Measurements from ENCODE around the gene ZBTB8A.
"Not testable (repeated sequence)": the region's sequence is repeated elsewhere in the genome, so short reads cannot be mapped to it uniquely, and the experiment has no call there.

Gene ZBTB8A

GRCh38 chr1:32539584-32540571 is 651 bp downstream of the ZBTB8A start:
- DNase-seq (ENCODE audit: low spot score), result peak; percentile 70

- DNase-seq (ENCODE audit: low spot score), result no peak
These were observed 1.4 kb downstream of the ZBTB8A start for GRCh38 chr1:32540605-32541004.

DNA sequence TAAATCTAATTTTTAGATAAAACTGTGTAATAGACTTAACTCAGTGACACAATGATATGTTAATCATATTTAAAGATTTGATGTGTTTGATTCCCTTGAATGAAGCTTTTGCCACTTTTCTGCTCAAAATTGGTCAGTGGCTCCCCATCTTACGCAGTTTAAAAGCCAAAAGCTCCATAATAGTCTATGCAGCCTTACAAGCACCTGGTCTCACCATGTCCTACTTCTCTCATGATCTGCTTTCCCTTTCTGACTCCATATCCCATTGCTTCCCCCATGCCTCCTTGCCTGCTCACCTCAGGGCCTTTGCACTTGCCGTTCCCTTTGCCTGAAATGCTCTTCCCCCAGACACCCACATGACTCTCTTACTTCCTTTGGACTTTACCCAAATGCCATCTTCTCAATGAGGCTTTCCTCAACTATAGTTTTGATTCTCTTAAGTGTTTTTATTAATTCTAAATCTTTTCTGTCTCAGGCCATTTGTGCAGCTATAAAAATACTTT is 1.9 kb downstream of the ZBTB8A start:
- DNase-seq (ENCODE audit: low spot score), result no peak

GRCh38 chr1:32546611-32547010 is 7.4 kb downstream of the ZBTB8A start:
- DNase-seq (ENCODE audit: low spot score), result no peak

- no peak for DNase-seq (ENCODE audit: low spot score)
These were observed 10.4 kb downstream of the ZBTB8A start for GRCh38 chr1:32549616-32550015.

DNA sequence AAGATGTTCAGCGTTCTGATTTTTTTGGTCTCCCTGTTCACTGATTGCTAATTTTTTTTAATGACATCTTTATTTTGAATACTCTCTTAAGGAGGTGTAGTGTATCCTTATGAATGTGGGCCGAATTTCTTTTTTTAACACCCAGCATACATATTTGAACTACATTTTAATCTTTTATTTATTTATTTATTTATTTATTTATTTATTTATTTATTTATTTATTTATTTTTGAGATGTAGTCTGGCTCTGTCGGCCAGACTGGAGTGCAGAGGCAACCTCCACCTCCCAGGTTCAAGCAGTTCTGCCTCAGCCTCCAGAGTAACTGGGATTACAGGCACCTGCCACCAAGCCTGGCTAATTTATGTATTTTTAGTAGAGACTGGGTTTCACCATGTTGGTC is 15.1 kb downstream of the ZBTB8A start:
- DNase-seq (ENCODE audit: low spot score), result no peak

GRCh38 chr1:32557035-32557434 is 17.8 kb downstream of the ZBTB8A start:
- not testable (repeated sequence) for DNase-seq (ENCODE audit: low spot score)

DNA sequence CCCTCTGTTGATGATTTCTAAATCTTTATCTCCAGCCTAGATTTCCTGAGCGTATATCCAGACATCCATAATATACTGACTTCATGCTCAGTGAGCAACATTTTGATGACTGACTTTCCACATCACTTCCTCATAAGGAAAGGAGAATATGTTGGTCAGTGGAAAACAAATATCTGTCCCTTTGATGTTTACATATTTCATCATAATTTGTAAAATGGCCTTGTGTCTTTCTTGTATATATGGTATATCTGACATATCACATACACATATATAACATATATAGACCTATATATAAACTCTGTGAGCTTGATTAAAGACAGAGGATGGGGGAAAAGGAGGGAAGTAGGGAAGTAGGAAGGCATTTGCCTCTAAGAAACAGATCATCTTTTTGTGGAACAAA is 18.6 kb downstream of the ZBTB8A start:
- no peak for DNase-seq (ENCODE audit: low spot score)

DNA sequence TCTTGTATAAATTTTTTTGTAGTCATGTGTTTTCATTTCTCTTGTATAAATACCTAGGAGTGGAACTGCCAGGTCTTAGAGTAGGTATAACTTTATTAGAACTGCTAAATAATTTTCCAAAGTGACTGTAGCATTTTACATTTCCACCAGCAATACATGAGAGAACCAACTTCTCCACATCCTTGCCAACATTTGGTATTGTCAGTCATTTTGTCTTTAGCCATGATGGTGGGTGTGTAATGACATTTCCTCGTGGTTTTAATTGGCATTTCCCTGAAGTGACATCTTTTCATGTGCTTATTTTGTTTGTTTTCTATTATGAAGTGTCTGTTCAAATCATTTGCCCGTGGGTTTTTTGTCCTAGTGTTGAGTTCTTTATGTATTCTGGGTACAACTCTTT is 29.7 kb downstream of the ZBTB8A start:
- DNase-seq (ENCODE audit: low spot score), result no peak

DNA sequence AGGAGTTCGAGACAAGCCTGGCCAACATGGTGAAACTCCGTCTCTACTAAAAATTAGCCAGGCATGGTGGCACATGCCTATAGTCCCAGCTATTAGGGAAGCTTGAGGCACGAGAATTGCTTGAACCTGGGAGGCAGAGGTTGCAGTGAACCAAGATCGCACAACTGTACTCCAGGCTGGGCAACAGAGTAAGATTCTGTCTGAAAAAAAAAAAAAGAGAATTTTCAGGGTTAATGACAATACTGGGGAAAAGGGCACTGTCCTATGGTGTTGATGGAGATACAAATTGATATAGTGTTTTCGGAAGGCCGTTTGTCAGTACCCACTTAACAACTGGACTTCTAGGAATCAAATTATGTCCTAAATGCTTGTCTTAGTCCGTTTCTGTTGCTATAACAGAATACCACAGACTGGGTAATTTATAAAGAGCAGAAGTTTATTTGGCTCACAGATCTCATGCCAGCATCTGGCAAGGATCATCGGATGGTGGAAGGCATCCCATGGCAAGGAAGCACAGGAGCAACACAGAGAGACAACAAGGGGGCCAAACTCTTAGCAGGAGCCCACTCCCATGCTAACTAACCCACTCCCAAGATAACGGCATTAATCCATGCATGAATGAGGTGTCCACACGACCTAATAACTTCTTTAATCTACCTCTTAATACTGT is 41.3 kb downstream of the ZBTB8A start:
- no peak for DNase-seq (ENCODE audit: low spot score)

- DNase-seq (ENCODE audit: low spot score), result no peak
These were observed 53.7 kb downstream of the ZBTB8A start for GRCh38 chr1:32592943-32593342.

DNA sequence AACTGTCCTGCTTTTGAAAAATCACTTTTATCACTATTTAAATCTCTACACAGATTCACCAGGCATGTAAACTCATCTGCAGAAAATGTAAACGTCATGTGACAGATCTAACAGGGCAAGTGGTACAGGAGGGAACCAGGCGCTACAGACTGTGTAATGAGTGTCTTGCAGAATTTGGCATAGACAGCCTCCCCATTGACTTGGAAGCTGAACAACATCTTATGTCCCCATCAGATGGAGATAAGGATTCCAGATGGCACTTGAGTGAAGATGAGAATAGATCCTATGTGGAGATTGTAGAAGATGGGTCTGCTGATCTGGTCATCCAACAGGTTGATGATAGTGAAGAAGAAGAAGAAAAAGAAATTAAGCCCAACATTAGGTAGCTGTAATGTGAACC is 60.8 kb downstream of the ZBTB8A start:
- DNase-seq (ENCODE audit: low spot score), result no peak

GRCh38 chr1:32605711-32606424 is 66.6 kb downstream of the ZBTB8A start:
- no peak for DNase-seq (ENCODE audit: low spot score)

DNA sequence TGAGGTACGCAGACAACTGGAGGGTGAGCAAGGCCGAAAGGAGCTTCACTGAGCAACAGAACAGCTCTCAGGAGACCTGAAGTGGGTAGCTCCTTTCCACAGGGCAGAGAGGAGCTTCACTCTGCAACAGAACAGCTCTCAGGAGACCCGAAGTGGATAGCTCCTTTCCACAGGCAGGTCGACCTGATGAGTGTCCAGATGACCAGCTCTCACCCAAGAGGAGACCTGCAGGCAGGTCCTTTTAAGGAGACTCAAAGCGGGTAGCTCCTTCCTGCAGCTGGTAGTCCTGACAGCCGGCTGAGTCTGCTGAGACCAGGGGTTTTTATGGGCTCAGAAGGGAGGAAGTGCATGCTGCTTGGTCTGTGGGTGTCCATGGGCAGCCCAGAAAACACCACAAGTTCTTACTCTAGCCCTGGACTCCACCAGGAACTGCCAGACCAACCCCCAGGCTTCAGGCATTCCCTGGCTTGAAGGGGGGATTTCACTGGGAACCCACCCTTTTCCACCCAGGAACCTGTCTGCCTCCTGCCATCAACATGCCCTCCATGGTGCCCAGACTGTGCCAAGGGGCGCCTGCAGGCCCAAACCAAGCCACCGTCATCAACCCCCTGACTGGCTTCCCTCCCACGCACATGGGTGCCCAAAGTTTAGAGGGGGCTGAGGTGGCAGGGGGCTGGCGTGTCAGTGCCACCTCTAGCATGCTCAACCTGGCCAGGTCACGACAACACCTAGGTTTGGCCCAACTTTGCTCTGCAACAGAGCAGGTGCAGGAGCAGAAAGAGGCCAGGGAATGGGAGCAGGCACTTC is 67.5 kb downstream of the ZBTB8A start:
- DNase-seq (ENCODE audit: low spot score), result no peak

GRCh38 chr1:32609180-32609579 is 70.0 kb downstream of the ZBTB8A start:
- no peak for DNase-seq (ENCODE audit: low spot score)

- no peak for DNase-seq (ENCODE audit: low spot score)
These were observed 72.6 kb downstream of the ZBTB8A start for GRCh38 chr1:32611859-32612188.

DNA sequence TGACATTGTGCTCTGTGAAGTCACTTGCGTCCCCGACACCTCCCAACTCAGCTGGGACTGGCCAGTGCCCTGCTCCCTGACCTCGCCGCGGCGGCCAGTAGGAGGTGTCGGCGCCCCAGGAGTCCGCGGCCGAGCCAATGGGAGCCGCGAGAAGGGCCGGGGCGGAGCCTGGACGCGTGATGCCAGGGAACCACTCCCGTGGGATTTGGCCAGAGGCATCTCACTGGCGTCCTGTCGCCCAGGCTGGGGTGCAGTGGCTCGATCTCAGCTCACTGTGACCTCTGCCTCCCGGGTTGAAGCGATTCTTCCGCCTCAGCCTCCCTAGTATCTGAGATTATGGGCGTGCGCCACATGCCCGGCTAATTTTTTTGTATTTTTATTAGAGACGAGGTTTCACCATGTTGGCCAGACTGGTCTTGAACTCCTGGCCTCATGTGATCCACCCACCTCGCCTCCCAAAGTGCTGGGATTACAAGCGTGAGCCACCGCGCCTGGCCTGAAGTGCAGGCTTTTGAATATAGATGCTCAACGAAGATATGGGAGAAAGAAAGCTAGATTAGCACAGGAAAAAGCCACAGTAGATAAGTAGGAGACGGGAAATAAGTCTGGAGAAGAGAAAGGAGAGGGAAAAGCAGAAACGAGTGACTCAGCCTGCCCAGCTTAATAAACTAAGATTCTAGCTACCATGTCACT is 73.1 kb downstream of the ZBTB8A start:
- DNase-seq (ENCODE audit: low spot score), result peak; percentile 70

DNA sequence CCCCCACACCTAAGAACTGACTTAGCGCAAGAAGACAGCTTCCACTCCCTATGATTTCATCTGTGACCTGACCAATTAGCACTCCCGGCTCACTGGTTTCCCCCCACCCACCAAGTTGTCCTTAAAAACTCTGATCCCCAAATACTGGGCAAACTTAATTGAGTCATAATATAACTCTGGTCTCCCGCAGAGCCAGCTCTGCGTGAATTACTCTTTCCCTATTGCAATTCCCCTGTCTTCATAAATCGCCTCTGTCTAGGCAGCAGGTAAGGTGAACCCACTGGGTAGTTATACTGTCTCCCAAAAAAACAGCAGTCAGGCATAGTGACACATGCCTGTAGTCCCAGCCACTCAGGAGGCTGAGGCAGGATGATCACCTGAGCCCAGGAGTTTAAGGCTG is 74.2 kb downstream of the ZBTB8A start:
- no peak for DNase-seq (ENCODE audit: low spot score)

DNA sequence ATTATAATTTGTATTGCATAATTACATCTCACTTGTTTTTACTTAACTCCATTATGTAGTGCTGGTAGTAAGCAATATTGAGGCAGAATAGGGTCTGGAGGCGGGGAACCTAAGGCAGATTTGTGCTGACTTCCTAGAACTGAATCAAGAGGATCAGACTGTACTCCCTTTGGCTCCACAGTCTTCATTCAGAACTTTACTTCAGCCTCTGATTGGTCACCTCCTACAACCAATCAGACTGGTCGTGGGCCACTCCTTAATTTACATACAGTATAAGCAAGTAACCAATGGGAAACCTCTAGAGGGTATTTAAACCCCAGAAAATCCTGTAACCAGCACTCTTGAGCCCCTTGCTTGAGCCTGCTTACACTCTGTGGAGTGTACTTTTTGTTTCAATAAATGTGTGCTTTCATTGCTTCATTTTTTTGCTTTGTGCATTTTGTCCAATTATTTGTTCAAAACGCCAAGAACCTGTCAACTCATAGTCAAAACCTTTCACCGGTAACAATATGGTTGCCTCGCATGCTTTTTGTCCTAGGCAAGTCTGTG is 79.5 kb downstream of the ZBTB8A start:
- DNase-seq (ENCODE audit: low spot score), result no peak

DNA sequence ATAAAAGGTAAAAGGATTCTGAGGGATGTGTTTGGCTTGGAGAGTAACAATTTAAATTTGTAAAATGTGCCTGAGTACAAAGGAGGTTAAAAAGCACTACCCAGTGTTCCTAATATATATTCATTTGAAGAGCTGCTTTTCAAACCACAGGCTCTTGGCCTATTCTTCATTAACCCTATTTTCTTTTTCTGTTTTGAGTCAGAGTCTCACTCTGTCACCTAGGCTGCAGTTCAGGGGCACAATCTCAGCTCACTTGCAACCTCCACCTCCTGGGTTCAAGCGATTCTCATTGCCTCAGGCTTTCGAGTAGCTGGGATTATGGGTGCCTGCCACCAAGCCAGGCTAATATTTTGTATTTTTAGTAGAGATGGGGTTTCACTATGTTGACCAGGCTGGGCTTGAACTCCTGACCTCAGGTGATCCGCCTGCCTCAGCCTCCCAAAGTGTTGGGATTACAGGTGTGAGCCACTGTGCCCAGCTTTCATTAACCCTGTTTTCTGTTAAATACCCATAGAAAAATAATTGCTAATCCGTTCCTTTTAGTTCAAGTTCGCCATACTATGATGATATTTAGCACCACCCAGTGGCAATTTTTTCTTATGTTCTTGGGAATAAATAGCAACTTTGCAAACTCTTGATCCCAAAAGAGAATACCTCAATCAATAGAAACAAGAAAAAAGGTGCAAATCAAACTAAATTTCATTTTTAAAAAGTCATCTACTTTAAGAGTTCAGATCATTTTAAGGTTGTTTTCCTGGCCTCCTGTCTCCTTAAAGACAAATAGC is 80.7 kb downstream of the ZBTB8A start:
- DNase-seq (ENCODE audit: low spot score), result no peak
